BE2C (cell line): ENCODE results near the gene GDF2.

Source experiments
- DNase-seq: peaks from one replicate; pipeline ENCODE4 v3.0.0-alpha.2; 2020
- H3K27me3 ChIP-seq: fragments of 250-450 bp; sonication (Bioruptor Pico); 2 replicates; pipeline ENCODE4 v1.5.1; 2020; ENCODE audit warnings: mild to moderate bottlenecking
- H3K36me3 ChIP-seq: fragments of 250-450 bp; sonication (Bioruptor Pico); 2 replicates; pipeline ENCODE4 v1.5.1; 2020; ENCODE audit warnings: mild to moderate bottlenecking
- H3K4me1 ChIP-seq: fragments of 250-450 bp; sonication (Bioruptor Pico); 2 replicates; pipeline ENCODE4 v1.5.1; 2020
- H3K4me3 ChIP-seq: 2 replicates; pipeline ENCODE4 v1.5.1; 2011; ENCODE audit warnings: low read depth, low read length
- H3K9me3 ChIP-seq: fragments of 250-450 bp; sonication (Bioruptor Pico); 2 replicates; pipeline ENCODE4 v1.5.1; 2020
- CTCF ChIP-seq: IDR thresholded peaks from 2 replicates; pipeline ENCODE4 v1.5.1; 2012; ENCODE audit warnings: mild to moderate bottlenecking, low read depth, low read length

GDF2 gene

GRCh38 chr10:47278720-47279119, 43.5 kb upstream of the GDF2 start:
- no peaks in the 10 kb centered on the region for H3K4me1 ChIP-seq
- H3K27me3 ChIP-seq = no peaks in the 10 kb centered on the region
- no peak for DNase-seq
- no peak for TF ChIP-seq CTCF
- H3K9me3 ChIP-seq = no peaks in the 10 kb centered on the region
- no peaks in the 10 kb centered on the region for H3K36me3 ChIP-seq
- no peak overlapping the region for H3K4me3 ChIP-seq

GRCh38 chr10:47279276-47279675, 43.0 kb upstream of the GDF2 start:
- Histone ChIP-seq H3K4me3 (no peak overlapping the region), H3K9me3 (no peaks in the 10 kb centered on the region), H3K27me3 (no peaks in the 10 kb centered on the region), H3K36me3 (no peaks in the 10 kb centered on the region), H3K4me1 (no peaks in the 10 kb centered on the region)
- no peak for TF ChIP-seq CTCF
- DNase-seq = no peak

- Histone ChIP-seq H3K9me3 (no peaks in the 10 kb centered on the region), H3K4me3 (no peak overlapping the region), H3K27me3 (no peaks in the 10 kb centered on the region), H3K36me3 (no peaks in the 10 kb centered on the region), H3K4me1 (no peaks in the 10 kb centered on the region)
- no peak for DNase-seq
- no peak for TF ChIP-seq CTCF
Measured at GRCh38 chr10:47282005-47282656, 40.1 kb upstream of the GDF2 start.

GRCh38 chr10:47282657-47283018, 39.6 kb upstream of the GDF2 start:
- no peaks in the 10 kb centered on the region for H3K27me3 ChIP-seq
- H3K4me3 ChIP-seq = no peak overlapping the region
- no peaks in the 10 kb centered on the region for H3K9me3 ChIP-seq
- no peak for DNase-seq
- no peak for TF ChIP-seq CTCF
- no peaks in the 10 kb centered on the region for H3K36me3 ChIP-seq
- 0 out of 2 replicates have a peak, but pooled peaks cover 2% of the 10 kb centered on the region for H3K4me1 ChIP-seq

- H3K4me3 ChIP-seq = no peak overlapping the region
- TF ChIP-seq CTCF = no peak
- H3K4me1 ChIP-seq = 0 out of 2 replicates have a peak, but pooled peaks cover 2% of the 10 kb centered on the region
- H3K27me3 ChIP-seq = no peaks in the 10 kb centered on the region
- no peaks in the 10 kb centered on the region for H3K36me3 ChIP-seq
- no peak for DNase-seq
- no peaks in the 10 kb centered on the region for H3K9me3 ChIP-seq
Measured at GRCh38 chr10:47283101-47283630, 39.1 kb upstream of the GDF2 start.

GRCh38 chr10:47283848-47284247, 38.4 kb upstream of the GDF2 start:
- no peak for TF ChIP-seq CTCF
- Histone ChIP-seq H3K36me3 (no peaks in the 10 kb centered on the region), H3K9me3 (no peaks in the 10 kb centered on the region), H3K4me3 (no peak overlapping the region), H3K4me1 (0 out of 2 replicates have a peak, but pooled peaks cover 2% of the 10 kb centered on the region), H3K27me3 (no peaks in the 10 kb centered on the region)
- DNase-seq = no peak
